M059J (cell line): ENCODE data around the gene SMIM44. TPM values are rescaled to one million over a fixed set of nuclear protein-coding genes. Genes with fewer than 3 reads are reported as not detected.
"Not testable (repeated sequence)": the region's sequence is repeated elsewhere in the genome, so short reads cannot be mapped to it uniquely, and the experiment has no call there.

Experiments
- DNase-seq: peaks from one replicate; pipeline ENCODE4 v3.0.0-alpha.2; 2012; ENCODE audit warnings: low read depth
- total RNA-seq: library from RNA; depleted of rRNA; stranded (reverse); fragments of >200 nt; shearing (Covaris generic); gene quantifications from 2 replicates; pipeline ENCODE4 v1.2.3, GENCODE V29; 2014; rRNA removed

Gene SMIM44
- total RNA-seq: not detected in 2 replicates

DNA sequence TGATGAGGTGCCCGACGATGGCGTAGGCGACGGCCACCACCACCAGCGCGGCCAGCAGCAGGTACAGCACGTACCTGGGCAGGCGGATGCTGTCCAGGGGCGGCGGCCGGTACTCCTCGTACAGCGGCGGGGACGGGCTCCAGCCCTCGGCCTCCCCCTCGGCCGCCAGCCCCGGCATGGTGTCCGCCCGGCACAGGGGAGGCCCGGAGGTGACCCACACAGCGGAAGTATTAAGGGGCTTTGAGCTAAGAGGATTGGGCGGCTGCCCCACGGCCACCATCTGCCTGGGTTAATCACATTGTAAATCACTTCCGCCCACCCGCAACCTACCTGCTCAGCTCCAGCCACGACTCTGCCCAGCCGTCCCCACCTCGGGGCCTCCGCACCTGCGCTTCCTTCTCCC, at the start of gene SMIM44:
Gene SMIM44, minus strand, starts transcription at position 216 of the 403 bp plus-strand sequence. Its CDS starts 38 bp downstream, at position 178.
- DNase-seq: no peak

DNA sequence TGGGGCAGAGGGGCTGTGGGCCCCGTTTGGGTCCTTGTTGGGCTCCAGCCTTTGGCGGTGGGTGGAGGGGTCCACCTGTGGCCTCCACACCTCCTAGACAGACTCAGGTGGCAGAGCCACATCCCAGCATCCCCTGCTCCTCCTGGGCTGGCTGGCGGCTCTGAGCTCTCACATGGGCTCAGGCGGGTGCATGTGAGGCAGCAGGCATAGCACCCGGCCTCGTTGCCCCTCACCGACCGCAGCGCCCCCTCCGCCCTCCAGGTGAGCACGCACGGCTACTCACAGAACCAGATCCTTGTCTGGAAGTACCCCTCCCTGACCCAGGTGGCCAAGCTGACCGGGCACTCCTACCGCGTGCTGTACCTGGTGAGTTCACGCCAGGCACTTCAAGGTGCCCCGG, 49.8 kb upstream of the SMIM44 start:
- no peak for DNase-seq

DNA sequence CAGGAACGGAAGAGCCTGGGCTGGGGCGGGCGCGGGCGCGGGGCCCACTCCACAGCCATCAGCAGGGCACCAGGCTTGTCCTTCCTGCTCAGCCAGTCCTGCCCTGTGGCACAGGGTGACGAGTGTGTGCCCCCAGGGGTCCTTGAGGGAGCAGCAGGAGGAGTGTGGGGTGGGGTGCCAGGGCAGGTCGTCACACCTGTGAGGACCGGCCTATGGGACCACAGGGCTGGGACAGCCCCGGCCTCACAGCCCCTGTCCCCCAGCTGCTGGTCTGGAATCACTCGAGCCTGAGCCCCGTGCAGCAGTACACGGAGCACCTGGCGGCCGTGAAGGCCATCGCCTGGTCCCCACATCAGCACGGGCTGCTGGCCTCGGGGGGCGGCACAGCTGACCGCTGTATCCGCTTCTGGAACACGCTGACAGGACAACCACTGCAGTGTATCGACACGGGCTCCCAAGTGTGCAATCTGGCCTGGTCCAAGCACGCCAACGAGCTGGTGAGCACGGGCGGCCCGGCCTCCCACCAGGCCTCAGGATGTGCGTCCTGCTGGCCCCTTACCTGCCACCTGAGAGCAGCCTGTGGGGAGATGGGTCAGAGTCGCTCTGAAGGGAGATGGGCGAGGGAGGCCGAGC, 49.0 kb upstream of the SMIM44 start:
- DNase-seq: no peak

DNA sequence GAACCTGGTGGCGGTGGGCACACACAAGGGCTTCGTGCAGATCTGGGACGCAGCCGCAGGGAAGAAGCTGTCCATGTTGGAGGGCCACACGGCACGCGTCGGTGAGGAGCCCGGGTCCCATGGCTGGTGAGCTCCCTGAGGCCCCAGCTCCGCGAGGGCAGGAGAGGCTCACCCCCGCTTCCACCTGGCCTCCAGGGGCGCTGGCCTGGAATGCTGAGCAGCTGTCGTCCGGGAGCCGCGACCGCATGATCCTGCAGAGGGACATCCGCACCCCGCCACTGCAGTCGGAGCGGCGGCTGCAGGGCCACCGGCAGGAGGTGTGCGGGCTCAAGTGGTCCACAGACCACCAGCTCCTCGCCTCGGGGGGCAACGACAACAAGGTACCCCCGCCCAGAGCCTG, 48.5 kb upstream of the SMIM44 start:
- DNase-seq: no peak

DNA sequence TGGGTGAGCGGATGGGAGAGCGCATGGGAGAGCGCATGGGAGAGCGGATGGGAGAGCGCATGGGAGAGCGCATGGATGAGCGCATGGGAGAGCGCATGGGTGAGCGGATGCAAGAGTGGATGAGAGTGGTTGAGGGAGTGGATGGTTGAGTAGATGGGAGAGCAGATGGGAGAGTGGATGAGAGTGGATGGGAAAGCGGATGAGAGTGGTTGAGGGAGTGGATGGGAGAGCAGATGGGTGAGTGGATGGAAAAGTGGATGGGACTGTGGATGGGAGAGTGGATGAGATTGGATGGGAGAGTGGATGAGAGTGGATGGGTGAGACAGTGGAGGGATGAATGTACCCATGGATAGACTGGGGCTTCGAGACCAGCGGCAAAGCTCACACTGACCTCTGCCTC, 47.1 kb upstream of the SMIM44 start:
- no peak for DNase-seq

DNA sequence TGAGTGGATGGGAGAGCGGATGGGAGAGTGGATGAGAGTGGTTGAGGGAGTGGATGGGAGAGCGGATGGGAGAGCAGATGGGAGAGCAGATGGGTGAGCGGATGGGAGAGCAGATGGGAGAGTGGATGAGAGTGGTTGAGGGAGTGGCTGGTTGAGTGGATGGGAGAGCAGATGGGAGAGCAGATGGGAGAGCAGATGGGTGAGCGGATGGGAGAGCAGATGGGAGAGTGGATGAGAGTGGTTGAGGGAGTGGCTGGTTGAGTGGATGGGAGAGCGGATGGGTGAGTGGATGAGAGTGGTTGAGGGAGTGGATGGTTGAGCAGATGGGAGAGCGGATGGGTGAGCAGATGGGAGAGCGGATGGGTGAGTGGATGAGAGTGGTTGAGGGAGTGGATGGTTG, 46.1 kb upstream of the SMIM44 start:
- not testable (repeated sequence) for DNase-seq

DNA sequence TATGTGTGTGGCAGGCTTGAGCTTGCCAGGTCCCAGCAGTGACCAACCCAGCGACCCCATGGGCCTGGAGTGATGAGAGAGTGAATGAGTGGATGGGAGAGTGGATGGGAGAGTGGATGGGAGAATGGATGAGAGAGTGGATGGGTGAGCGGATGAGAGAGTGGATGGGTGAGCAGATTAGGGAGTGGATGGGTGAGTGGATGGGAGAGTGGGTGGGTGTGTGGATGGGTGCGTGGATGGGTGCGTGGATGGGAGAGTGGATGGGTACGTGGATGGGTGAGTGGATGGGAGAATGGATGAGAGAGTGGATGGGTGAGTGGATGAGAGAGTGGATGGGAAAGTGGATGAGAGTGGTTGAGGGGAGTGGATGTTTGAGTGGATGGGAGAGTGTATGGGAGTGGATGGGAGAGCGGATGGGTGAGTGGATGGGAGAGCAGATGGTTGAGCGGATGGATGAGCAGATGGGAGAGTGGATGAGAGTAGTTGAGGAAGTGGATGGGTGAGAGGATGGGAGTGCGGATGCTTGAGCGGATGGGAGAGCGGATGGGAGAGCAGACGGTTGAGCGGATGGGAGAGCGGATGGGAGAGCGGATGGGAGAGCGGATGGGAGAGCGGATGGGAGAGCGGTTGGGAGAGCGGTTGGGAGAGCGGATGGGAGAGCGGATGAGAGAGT, 45.4 kb upstream of the SMIM44 start:
- no peak for DNase-seq

DNA sequence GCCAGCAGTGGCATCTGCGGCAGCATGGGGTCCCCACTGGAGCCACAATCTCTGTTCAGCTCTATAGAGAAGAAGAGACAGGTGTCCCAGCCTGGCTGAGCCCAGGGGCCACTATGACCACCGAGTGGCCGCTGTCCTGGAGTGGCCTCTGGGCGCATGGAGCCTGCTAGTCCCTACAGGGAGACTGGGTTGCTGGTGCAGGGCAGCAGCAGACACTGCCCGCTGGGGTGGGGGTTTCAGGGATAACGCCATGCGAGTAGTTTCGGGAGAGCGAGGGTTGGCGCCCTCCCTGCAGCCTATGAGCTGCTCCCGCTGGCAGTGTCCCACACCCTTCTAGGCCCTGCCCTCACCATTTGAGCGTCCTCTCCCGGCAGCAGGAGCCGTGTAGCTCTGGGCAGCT, 44.8 kb upstream of the SMIM44 start:
- DNase-seq: no peak

DNA sequence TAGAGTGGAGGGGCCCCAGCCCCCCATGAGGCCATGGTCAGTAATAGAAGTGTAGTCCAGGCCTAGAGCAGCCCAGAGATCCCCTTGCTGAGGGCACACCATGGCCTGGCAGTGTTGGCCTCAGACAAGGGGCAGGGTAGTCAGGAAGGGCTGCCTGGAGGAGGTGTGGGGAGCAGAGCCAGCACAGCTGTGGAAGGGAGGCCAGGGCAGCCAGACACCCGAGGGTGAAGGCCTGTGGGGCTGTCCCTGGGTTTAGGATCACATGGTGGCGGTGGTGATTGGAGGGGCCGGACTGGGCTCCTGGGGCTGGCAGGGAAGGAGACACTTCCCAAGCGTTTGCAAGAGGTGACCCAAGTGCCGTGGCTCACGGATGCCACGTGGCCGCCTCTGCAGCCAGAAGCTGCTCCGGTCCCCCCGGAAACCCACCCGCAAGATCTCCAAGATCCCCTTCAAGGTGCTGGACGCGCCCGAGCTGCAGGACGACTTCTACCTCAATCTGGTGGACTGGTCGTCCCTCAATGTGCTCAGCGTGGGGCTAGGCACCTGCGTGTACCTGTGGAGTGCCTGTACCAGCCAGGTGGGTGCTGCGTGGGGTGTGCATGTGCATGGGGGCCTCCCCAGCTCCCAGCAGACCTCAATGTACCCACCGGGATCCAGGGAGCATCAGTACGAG, 44.1 kb upstream of the SMIM44 start:
- no peak for DNase-seq

DNA sequence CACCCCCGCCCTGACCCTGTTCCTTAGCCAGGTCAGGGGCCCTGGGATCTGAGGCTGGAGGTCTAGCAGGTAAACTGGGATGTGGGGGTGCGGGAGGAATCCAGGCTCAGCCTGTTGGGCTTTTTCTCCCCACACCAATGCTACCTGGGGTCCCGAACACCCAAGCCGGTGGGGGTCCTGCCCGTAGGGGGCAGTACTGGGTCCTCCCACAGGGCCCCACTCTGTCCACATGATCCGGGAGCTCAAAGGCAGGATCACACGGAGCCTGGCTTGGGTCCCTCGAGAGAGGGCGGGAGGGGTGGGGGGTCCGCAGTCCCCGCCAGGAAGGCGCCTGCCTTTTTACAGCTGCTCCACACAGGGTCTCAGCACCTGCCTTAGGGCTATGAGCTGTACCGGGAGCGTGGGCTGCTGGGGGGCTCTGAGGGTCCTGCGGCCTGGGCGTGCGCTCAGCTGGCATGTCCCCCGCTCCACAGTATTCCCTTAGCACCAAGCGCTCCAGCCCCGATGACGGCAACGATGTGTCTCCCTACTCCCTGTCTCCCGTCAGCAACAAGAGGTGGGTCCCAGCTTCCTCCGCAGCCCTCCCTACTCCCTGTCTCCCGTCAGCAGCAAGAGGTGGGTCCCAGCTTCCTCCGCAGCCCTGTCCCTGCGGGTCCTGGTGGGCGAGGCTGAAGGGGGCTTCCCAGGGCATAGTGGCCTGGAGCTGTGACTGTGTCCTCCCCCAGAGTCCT, 43.4 kb upstream of the SMIM44 start:
- no peak for DNase-seq

DNA sequence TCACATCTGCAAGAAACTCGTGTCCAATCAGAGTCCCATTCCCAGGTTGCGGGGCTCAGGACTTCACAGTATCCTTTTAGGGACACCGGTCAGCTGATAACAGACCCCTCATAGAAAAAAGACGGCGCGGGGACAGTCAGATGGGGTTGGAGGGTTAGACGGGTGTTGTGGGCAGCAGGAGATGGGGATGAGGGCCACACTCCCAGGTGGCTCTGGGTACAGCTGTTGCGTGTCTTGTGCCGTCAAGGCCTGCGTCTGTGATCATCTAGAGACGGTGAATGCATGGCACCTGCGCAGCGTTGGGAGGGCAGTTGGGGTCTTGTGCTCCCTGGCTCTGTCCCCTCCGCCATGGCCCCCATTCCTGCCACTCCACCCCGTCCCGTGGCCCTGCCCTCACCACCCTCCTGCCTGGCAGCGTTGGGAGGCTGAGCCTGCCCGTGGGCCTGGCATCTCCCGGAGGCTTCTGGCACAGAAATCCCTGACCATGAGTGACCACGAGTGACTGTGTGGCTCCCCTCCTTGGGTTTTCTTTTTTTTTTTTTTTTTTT, 41.7 kb upstream of the SMIM44 start:
- DNase-seq: no peak

DNA sequence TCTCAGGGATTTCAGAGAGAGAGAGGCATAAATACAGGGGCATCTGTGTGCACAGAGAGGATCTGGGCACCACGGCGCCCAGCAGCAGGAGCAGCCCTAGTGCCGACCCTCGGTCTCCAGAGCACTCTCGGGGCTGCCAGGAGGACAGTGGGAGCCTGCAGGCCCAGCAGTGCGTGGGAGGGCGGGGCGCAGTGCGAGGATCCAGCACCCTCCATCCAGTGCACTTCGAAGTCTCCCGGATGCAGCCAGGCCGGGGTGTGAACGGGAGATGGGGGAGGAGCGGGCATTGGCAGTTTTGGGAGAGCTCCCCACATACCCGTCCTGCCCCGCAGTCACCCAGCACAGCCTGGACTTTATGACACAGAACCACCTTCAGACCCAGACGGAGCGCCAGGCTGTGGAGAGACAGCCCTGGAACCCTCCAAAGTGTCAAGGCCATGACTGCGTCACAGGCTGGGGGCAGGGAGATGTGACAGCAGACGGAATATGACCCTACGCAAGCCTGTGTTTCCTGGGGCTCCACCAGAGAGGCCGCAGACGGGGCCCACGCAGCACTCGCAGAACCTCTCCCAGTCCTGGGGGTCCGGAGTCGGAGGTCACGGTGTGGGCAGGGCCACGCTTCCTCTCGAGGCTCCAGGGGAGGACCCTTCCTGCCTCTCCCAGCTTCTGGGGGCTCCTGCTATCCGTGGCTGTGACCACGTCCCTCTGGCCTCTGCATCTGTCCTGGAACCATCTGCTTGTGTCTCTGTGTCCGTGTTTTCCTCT, 41.0 kb upstream of the SMIM44 start:
- no peak for DNase-seq

DNA sequence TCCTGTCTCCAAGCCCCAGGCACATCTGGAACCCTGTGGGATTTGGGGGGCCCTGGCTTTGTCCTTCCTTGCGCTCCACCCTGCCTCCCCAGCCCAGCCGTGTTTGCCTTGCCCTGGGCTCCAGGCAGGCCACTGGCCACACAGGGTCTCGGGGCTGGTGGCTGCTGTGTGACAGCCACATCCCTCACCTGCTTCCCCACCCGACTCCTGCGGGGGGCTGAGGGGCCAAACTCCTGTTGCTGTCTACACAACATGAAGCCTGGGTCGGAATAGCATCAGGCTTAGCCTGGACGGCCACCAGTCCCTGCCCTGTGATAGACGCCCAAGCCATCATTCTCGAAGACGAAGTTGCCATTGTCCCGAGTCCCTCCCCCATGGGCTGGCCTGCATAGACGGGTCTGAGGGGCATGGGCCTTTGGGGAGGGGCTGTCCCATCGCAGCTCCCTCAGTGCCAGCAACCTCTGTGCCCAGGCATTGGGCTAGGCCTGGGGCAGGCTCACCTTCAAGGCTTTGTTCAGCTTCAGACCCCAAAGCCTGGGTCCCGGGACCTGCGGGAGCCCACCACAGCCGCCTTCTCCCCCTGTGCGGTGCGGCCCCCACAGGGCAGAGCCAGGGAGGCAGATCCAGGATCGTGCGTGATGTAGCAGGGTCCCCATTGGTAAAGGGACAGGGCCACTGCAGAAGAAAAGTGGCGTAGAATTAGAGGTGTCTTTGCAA, 40.3 kb upstream of the SMIM44 start:
- DNase-seq: no peak

DNA sequence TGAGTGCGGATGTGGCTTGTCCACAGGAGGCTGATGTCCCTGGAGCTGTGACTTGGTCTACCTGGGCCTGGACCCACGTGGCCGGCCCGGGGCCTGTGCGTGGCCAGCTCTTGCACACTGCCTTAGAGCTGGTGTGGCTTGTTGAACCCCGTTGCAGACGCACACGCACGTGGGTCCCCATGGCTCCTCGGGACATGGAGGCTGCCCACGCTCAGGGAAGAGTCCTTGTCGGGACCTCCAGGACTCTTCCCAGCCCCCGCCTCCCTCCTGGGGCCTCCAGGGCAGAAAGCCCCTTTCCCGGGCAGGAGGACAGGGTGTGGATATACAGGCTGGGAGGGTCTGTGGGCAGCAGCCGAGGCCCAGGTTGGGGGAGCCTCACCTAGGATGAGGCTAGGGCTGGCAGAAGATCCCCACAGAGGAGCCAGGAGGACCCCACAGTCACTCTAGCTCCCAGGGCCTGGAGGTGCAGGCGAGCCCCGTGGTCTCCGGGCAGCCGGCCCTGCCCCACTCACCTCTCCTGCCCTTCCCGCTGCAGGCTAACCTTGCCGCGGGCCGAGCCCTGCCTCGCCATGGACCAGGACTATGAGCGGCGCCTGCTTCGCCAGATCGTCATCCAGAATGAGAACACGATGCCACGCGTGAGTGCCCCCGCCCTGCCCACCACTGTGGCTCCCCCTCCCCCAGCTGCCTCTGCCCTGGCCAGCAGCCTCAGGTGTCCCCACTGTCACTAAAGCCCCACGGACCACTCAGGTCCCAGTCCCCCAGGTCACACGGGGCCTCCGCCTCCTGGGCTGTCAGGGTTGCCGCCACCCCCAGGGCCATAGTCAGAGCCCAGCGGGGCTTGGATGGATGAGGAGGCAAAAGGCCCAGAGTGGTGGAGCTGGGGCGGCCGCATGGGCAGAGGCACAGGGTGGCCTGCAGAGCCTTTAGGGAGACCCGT, 39.5 kb upstream of the SMIM44 start:
- no peak for DNase-seq

DNA sequence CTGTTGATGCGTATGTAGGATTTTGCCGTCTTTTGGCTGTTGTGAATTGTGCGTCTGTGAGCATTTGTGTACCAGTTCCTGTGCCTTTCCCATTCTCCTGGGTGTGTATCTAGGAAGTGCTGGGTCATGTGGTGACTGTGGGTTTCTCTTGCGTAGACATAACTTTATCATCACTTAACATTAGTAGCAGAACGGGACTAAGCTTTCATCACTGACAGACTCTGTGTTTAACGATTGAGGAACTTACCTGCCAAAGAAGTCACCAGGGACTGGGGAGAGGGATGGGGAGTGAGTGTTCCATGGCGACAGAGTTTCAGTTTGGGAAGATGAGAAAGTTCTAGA, 37.8 kb upstream of the SMIM44 start:
- DNase-seq: no peak

DNA sequence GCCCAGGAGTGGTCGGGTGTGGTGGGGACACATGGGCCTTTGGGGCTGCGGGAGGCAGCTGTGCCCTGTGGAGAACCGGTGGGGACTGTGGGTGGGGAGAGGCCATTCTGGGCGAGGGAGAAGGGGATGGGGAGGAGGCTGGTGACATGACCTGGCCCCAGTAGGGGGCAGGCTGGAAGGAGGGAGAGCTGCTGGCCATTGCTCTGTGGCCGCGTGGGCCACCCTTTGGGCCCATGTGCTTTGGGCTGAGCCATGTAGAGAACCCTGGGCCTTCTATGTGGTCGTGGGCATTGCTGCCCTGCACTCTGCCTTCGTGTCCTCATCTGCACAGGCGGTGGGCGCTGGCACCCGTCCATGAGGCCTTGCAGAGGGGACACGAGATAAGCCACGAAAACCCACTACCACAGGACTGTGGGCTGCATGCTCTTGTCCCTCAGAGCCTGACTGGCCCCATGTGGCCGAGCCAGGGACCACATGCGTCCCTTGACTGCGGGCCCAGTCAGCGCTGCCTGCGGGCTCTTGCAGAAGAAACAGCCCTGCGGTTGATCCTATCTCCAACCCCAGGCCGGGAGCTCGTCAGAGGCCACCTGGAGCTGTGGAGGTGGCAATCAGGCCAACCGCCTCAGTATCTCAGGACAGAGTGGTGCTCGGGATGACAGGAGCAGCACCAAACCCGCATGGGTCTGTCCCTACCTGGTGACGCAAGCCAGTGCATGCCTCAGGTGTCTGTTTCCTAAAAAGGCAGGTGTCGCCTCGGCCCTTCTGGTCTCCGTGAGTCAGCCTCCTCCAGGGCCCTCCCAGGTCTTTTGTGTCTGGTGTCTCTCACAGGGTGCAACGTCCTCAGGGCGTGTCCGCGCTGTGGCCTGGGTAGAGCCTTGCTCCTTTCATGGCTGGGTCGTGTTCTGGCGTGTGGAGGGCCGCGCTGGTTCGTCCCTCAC, 37.2 kb upstream of the SMIM44 start:
- DNase-seq: no peak

DNA sequence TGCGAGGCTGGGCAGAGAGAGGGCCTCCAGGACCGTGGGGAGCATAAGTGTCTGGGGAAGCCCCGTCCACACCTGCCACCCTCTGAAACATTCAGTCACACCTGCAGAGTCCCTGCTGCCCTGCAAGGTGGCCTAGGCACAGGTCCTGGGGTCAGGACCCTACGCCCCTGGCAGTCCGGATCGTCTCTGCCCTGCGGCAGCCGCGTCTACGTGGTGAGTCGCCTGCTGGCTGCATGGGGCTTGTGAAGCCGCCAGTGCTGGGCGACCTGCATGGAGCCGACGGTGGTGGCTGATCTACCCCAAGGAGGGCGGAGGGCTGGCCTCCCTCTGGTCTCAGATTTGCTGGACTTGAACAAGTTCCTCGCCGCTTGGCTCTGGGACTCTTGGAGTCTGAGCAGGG, 35.9 kb upstream of the SMIM44 start:
- no peak for DNase-seq

DNA sequence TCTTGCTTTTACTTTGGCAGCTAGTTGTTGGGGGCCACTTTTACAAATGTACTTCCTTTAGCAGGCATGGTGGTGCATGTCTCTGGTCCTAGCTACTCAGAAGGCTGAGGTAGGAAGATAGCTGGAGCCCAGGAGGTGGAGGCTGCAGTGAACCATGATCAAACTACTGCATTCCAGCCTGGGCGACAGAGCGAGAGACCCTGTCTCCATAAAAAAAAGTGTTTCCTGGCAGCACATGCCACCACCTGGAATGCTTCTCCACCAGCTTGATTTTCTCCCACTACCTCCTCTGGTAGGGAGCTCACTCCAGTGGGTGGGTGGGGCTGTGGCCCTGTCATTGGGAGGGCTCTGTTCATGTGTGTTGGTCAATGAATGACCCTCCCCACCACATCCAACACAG, 35.4 kb upstream of the SMIM44 start:
- DNase-seq: no peak

DNA sequence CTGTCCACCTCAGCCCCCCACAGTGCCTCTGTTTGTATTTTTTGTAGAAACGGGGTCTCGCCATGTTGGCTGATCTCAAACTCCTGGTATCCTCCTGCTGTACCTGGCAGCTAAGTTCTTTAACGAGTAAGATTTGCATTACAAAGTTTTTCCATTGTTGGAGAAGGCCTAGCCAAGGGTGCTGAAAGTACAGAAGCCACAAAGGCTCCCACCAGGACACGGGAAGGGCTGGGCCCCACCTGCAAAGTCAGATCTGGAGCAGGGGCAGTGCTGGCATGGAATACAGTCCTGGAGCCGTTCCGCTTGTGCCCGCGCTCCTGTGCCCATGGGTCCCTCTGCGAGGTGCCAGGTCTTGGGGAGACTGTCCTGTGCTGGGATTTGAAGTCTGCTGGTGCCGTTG, 35.0 kb upstream of the SMIM44 start:
- DNase-seq: no peak
